ENCODE data around the gene BEND3.

Gene BEND3

GRCh38 chr6:107059606-107060005, 55.7 kb downstream of the BEND3 start:
- no peak for DNase-seq (ENCODE audit: low read depth)
- H3K4me3 ChIP-seq (ENCODE audit: low read depth, low read length), result no peak overlapping the region
- TF ChIP-seq MAX (IDR thresholded peaks at IDR 0.05; ENCODE audit: low read depth, low read length) (no peak), MYC (IDR thresholded peaks at IDR 0.05; ENCODE audit: low read depth, low read length) (no peak), POLR2A (IDR thresholded peaks at IDR 0.05; ENCODE audit: extremely low read depth, insufficient read length) (no peak), CTCF (IDR thresholded peaks at IDR 0.05; ENCODE audit: low read depth, low read length) (no peak)

- H3K4me3 ChIP-seq (ENCODE audit: low read depth, low read length), result no peak overlapping the region
- DNase-seq (ENCODE audit: low read depth), result no peak
- TF ChIP-seq POLR2A (IDR thresholded peaks at IDR 0.05; ENCODE audit: extremely low read depth, insufficient read length) (no peak), CTCF (IDR thresholded peaks at IDR 0.05; ENCODE audit: low read depth, low read length) (no peak), MAX (IDR thresholded peaks at IDR 0.05; ENCODE audit: low read depth, low read length) (no peak)
Observed at GRCh38 chr6:107057679-107058078, 57.6 kb downstream of the BEND3 start.

- no peak for DNase-seq (ENCODE audit: low read depth)
- H3K4me3 ChIP-seq (ENCODE audit: low read depth, low read length), result no peak overlapping the region
- no peak for TF ChIP-seq MYC (IDR thresholded peaks at IDR 0.05; ENCODE audit: low read depth, low read length)
- TF ChIP-seq CTCF (IDR thresholded peaks at IDR 0.05; ENCODE audit: low read depth, low read length), result no peak
- TF ChIP-seq MAX (IDR thresholded peaks at IDR 0.05; ENCODE audit: low read depth, low read length), result no peak
- no peak for TF ChIP-seq POLR2A (IDR thresholded peaks at IDR 0.05; ENCODE audit: extremely low read depth, insufficient read length)
Observed at GRCh38 chr6:107056796-107057195, 58.5 kb downstream of the BEND3 start.

- TF ChIP-seq MAX (IDR thresholded peaks at IDR 0.05; ENCODE audit: low read depth, low read length) (no peak), MYC (IDR thresholded peaks at IDR 0.05; ENCODE audit: low read depth, low read length) (no peak), CTCF (IDR thresholded peaks at IDR 0.05; ENCODE audit: low read depth, low read length) (no peak), POLR2A (IDR thresholded peaks at IDR 0.05; ENCODE audit: extremely low read depth, insufficient read length) (no peak)
- no peak for DNase-seq (ENCODE audit: low read depth)
- H3K4me3 ChIP-seq (ENCODE audit: low read depth, low read length), result no peak overlapping the region
Observed at GRCh38 chr6:107047807-107048206, 67.5 kb downstream of the BEND3 start.

- H3K4me3 ChIP-seq (ENCODE audit: low read depth, low read length), result no peak overlapping the region
- TF ChIP-seq MAX (IDR thresholded peaks at IDR 0.05; ENCODE audit: low read depth, low read length), result no peak
- TF ChIP-seq CTCF (IDR thresholded peaks at IDR 0.05; ENCODE audit: low read depth, low read length), result no peak
- no peak for TF ChIP-seq MYC (IDR thresholded peaks at IDR 0.05; ENCODE audit: low read depth, low read length)
- no peak for TF ChIP-seq POLR2A (IDR thresholded peaks at IDR 0.05; ENCODE audit: extremely low read depth, insufficient read length)
- DNase-seq (ENCODE audit: low read depth), result no peak
Observed at GRCh38 chr6:107045826-107046675, 69.3 kb downstream of the BEND3 start.
